Stimulated activated CD8-positive, alpha-beta memory T cell treated with anti-CD3 and anti-CD28 coated beads, Interleukin-15, amount 100 ng/mL, for 48 hours (primary cell): Measurements from ENCODE around the gene SHC2.

Experiments
- DNase-seq, 2 donors: peaks; one replicate each; pipeline ENCODE4 v3.0.0-alpha.2; 2020; ENCODE audit warnings: low read depth in 2 of 2

Gene SHC2

GRCh38 chr19:472005-472858 is 11.4 kb upstream of the SHC2 start:
- DNase-seq, result no peak

GRCh38 chr19:470701-471100 is 9.9 kb upstream of the SHC2 start:
- DNase-seq, result no peak

- no peak for DNase-seq
These were observed 9.0 kb upstream of the SHC2 start for GRCh38 chr19:469833-470232.

- DNase-seq, result no peak
These were observed 7.9 kb upstream of the SHC2 start for GRCh38 chr19:468587-469256.

- no peak for DNase-seq
These were observed 6.7 kb upstream of the SHC2 start for GRCh38 chr19:467554-467953.

- no peak for DNase-seq
These were observed 4.4 kb upstream of the SHC2 start for GRCh38 chr19:465056-465816.

GRCh38 chr19:464208-464545 is 3.3 kb upstream of the SHC2 start:
- DNase-seq, result no peak

- no peak for DNase-seq
These were observed 2.8 kb upstream of the SHC2 start for GRCh38 chr19:463483-464207.

- DNase-seq, result no peak
These were observed 1.1 kb upstream of the SHC2 start for GRCh38 chr19:461721-462551.

GRCh38 chr19:459724-460511 is 915 bp downstream of the SHC2 start:
- DNase-seq, result peak in 1 of 2 donors; percentile 13

- no peak for DNase-seq
These were observed 2.5 kb downstream of the SHC2 start for GRCh38 chr19:458091-459042.

- no peak for DNase-seq
These were observed 3.2 kb downstream of the SHC2 start for GRCh38 chr19:457636-458035.

GRCh38 chr19:456547-457110 is 4.2 kb downstream of the SHC2 start:
- no peak for DNase-seq

GRCh38 chr19:455851-456546 is 4.8 kb downstream of the SHC2 start:
- no peak for DNase-seq

GRCh38 chr19:455031-455705 is 5.7 kb downstream of the SHC2 start:
- DNase-seq, result no peak

- no peak for DNase-seq
These were observed 7.2 kb downstream of the SHC2 start for GRCh38 chr19:453606-454005.

- DNase-seq, result no peak
These were observed 8.0 kb downstream of the SHC2 start for GRCh38 chr19:452829-453228.
